Motor neuron (in vitro differentiated cells): ENCODE measurements around the gene PLXNB3. TPM values are rescaled to one million over a fixed set of nuclear protein-coding genes. Genes with fewer than 3 reads are reported as not detected.
A peak's percentile ranks its signal among the peaks of the same experiment; 100 is the strongest.

ENCODE experiments used
- ATAC-seq, 8 experiments: fragments of 200-7000 bp; cut with Tn5 transposase; replicated peaks in 6 of 8; 2 replicates each; pipeline ENCODE4 v1.8.0; 2021; ENCODE audit warnings: mild to moderate bottlenecking in 8 of 8, moderate library complexity in 8 of 8
- H3K27ac ChIP-seq, 2 donors: fragments of 250-450 bp; sonication (Bioruptor Pico); 2 replicates each; pipeline ENCODE4 v1.9.0; 2021; ENCODE audit warnings: antibody characterized with exemption in 2 of 2, mild to moderate bottlenecking in 2 of 2, moderate library complexity in 1 of 2
- H3K4me1 ChIP-seq, 2 donors: fragments of 250-450 bp; sonication (Bioruptor Pico); replicated peaks in 1 of 2; 2 replicates each; pipeline ENCODE4 v1.6.1; 2021; ENCODE audit warnings: antibody characterized with exemption in 2 of 2, mild to moderate bottlenecking in 2 of 2, moderate library complexity in 1 of 2
- H3K4me3 ChIP-seq, 5 donors: fragments of 250-450 bp; sonication (Bioruptor Pico); 2 replicates each; pipeline ENCODE4 v1.9.0; 2021; ENCODE audit warnings: antibody characterized with exemption in 5 of 5, mild to moderate bottlenecking in 5 of 5, moderate library complexity in 4 of 5
- WGBS, 10 experiments: fragments of 450-650 bp; shearing (Covaris generic); methylation state at CpG; one replicate each; pipeline ENCODE4 v1.0.0; 2022; 5-methylcytosine and 5-hydroxymethylcytosine counted together
- in situ Hi-C, 9 experiments: fragments of 400-800 bp; cut with MboI; loops; one replicate each; pipeline ENCODE4 v1.15.0; 2021; ENCODE audit warnings: low sequenced_read_pairs in 9 of 9, low pct_unique_long_range_greater_than_20kb in 2 of 9; ENCODE audit not compliant: unreplicated experiment in 9 of 9
- total RNA-seq, 8 experiments: library from RNA; unstranded; fragments of 300-600 nt; gene quantifications; 2 replicates each; pipeline versions ENCODE4 v1.2.3 to v1.2.4, GENCODE V29; 2022

Gene PLXNB3
- total RNA-seq, 8 experiments from 2014 or later: 0.62 to 4.3 (median 1.2) TPM

DNA sequence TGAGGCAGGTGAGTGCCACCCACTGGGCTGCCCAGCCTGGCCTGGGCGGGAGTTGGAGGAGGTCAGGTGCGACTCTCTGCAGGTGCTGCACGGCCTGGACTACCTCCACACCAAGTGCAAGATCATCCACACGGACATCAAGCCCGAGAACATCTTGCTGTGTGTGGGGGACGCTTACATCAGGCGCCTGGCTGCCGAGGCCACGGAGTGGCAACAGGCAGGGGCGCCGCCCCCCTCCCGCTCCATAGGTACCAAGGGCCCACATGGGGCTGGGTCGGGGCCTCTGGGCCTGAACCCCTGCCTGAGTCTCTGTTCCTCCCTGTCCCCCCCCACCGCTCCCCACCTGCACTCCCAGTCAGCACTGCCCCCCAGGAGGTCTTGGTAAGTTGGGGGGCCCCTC is 18.8 kb downstream of the PLXNB3 start:
- no CpG with 5 or more reads among the region's 14 CpGs for WGBS, 10 experiments
- no peak overlapping the region for H3K27ac ChIP-seq
- H3K4me1 ChIP-seq: peaks cover 8 to 22% of the 10 kb centered on the region in 2 donors
- ATAC-seq: no peak
- no peak overlapping the region for H3K4me3 ChIP-seq
- in situ Hi-C loops: no loop called here

DNA sequence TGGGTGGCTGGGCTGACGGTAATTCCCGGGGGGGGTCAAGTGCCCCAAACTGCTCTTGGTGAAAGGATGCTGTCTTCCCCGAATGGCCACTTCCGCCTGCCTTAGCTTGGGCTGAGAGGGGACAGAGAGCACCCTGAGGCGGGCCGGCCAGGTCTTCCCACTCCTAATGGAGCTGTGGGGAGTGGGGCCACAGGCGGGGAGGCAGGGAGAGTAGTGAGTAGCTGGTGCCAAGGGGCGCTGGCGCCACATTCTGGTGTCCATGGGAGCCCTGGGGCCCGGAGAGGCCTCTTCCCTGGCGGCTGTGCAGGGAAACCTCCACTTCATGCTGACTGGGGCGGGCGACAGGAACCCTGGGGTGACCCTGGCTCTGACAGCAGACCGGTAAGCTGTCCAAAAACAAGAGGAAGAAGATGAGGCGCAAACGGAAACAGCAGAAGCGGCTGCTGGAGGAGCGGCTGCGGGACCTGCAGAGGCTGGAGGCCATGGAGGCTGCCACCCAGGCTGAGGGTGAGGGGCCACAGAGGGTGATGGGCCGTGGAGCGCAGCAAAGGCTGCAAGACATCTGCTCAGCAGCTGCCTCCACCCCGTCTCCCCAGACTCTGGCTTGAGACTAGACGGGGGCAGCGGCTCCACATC is 19.4 kb downstream of the PLXNB3 start:
- in situ Hi-C loops: no loop called here
- Histone ChIP-seq H3K4me1 (peaks cover 8 to 22% of the 10 kb centered on the region in 2 donors), H3K4me3 (no peak overlapping the region), H3K27ac (no peak overlapping the region)
- ATAC-seq: no peak
- WGBS, 10 experiments: no CpG with 5 or more reads among the region's 24 CpGs

DNA sequence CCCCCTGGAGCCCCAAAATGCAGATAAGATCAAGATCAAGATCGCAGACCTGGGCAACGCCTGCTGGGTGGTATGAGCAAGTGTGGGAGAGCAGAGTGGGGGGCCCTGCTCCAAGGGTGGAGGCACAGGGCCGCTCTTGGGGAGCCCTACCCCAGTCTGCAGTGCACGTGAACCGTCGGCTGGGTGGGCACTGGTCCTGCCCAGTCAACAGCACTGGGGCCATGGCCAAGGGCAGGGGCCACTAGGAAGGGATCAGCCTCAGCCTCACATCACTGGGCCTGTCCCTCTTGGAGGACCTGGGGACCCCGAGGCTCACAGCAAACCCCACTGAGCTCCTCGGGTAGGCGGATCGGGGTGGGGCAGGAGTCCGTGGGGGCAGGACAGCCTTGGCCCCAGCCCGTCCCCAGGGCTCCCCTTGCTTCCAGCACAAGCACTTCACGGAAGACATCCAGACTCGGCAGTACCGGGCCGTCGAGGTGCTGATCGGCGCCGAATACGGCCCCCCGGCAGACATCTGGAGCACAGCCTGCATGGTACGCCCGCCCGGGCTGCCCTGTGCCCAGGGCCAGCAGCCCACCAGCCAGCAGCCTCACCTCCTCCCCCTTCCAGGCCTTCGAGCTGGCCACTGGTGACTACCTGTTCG is 20.4 kb downstream of the PLXNB3 start:
- in situ Hi-C loops: no loop called here
- 61% methylated on average over 6 of the region's 27 CpGs; no CpG with 5 or more reads in 9 of the 10 experiments for WGBS, 10 experiments
- Histone ChIP-seq H3K4me3 (no peak overlapping the region), H3K4me1 (peaks cover 7 to 22% of the 10 kb centered on the region in 2 donors), H3K27ac (no peak overlapping the region)
- no peak for ATAC-seq

- peaks cover 0 to 2% of the 10 kb centered on the region in 2 donors for H3K4me1 ChIP-seq
- no peak overlapping the region for H3K27ac ChIP-seq
- ATAC-seq: peak in 2 of 8 experiments; percentile 52 to 65
- WGBS, 10 experiments: 56% methylated on average over 4 of the region's 15 CpGs; no CpG with 5 or more reads in 9 of the 10 experiments
- no peak overlapping the region for H3K4me3 ChIP-seq
- in situ Hi-C loops: no loop called here
These were observed 22.6 kb downstream of the PLXNB3 start for GRCh38 chrX:153786669-153787068.

DNA sequence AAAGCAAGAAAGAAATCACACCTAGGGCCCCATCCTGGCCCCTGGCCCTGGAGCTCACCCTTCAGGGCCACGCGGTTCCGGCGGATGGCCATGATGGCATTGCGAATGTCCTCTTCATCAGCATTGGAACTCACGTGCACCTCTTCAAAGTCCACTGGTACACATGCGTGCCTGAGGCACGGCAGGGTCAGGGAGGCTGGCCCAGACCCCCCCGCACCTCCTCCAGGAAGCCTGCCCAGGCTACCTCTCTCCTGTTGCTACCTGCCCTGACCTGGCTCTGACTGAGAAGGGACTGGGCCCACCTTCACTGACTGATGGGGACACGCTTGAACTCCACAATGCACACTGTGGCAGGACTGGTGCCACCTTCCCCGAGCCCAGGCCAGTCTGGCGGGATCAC is 25.6 kb downstream of the PLXNB3 start:
- Histone ChIP-seq H3K27ac (no peak overlapping the region), H3K4me1 (peaks cover 6 to 9% of the 10 kb centered on the region in 2 donors), H3K4me3 (no peak overlapping the region)
- in situ Hi-C loops: no loop called here
- WGBS, 10 experiments: 75 to 87% methylated on average over 2 to 3 of the region's 12 CpGs; no CpG with 5 or more reads in 8 of the 10 experiments
- ATAC-seq: no peak

- Histone ChIP-seq H3K27ac (no peak overlapping the region), H3K4me3 (no peak overlapping the region), H3K4me1 (peaks cover 14 to 17% of the 10 kb centered on the region in 2 donors)
- 20 to 80% (median 80%) methylated on average over 1 to 9 of the region's 17 CpGs; no CpG with 5 or more reads in 5 of the 10 experiments for WGBS, 10 experiments
- in situ Hi-C loops: no loop called here
- no peak for ATAC-seq
These were observed 27.2 kb downstream of the PLXNB3 start for GRCh38 chrX:153791104-153791852.

DNA sequence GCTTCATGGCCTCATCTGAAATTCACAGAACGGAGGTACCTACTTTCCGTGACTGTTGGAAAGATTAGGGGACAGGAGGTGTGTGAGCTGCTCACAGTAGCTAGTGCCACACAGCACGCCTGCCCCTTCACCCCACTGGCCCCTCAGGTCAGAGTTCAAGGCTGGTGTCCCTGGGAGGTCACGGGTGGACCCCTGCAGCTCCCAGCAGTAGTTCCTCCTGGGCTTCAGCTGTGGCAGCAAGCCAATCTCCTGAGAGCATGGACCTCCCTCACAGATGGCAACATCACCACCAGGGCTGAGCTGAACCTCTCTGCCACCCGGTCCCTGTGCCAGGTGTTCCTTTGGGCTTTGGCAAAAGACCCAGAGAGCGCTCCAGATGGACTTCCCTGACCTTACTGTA is 28.3 kb downstream of the PLXNB3 start:
- 64 to 100% (median 79%) methylated on average over 1 to 4 of the region's 6 CpGs; no CpG with 5 or more reads in 7 of the 10 experiments for whole genome bisulfite sequencing, 10 experiments
- in situ Hi-C loops: no loop called here
- Histone ChIP-seq H3K4me3 (peak overlapping the region in 1 of 5 donors; percentile 99), H3K4me1 (peaks cover 14 to 21% of the 10 kb centered on the region in 2 donors), H3K27ac (no peak overlapping the region)
- ATAC-seq: no peak

DNA sequence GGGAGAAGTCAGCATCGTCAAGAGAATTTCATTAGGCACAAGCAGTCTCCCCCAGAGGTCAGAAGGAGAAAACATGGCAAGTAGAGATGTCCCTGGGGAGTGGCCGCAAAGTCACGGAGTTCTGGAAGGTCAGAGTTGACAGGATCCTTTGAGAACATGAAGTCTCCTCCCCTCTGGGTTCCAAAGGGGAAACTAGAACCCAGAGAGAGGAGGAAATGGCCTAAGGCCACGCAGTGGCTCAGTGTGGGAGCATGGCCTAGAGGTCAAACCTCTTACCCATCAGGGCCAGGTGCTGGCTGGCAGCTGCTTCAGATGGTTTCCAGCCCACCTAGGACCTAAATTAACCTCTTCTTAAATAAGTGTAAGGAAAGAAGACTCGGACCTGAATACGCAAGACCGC is 29.2 kb downstream of the PLXNB3 start:
- in situ Hi-C loops: no loop called here
- peak in 1 of 8 experiments; percentile 1 for ATAC-seq
- H3K4me1 ChIP-seq: peaks cover 14 to 21% of the 10 kb centered on the region in 2 donors
- peak overlapping the region; percentile 99 to 100 for H3K27ac ChIP-seq
- WGBS, 10 experiments: 0 to 25% methylated on average over 1 to 4 of the region's 7 CpGs; no CpG with 5 or more reads in 8 of the 10 experiments
- peak overlapping the region; percentile 89 to 99 (median 95) for H3K4me3 ChIP-seq

DNA sequence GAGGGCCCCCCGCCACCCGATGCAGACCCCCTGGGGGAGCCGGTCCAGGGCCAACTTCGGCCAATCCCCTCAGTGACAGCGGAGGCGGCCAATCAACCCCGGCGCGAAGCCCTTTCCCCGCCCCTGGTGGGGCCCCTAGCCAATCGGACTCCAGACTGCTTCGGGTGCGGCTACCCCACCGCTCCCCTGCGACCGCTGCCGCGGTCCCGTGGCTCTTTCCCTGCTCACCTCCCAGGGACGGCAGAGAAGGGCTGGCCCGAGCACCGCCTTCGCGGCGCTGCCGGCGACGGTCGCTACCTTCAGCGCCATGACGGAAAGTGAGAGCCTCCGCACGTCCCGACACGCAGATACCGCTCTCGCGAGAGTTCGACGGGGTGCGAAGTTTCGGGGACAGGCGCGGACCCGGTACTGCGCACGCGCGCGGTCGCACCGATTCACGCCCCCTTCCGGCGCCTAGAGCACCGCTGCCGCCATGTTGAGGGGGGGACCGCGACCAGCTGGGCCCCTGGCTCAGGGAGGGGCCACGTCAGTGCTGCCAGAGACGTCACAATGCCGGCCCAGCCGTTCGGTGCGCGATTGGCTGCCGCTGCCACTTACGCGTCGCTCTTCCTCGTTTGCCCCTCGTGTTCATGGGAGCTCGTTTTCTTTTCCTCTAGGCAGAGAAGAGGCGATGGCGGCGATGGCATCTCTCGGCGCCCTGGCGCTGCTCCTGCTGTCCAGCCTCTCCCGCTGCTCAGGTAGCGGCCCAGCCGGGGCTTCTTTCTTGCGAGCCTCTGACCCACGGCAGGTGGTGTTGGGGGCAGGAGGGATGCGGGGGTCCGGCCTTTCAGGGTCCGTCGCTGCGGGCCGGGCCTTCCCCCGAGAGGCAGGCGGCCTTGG is 30.2 kb downstream of the PLXNB3 start, which contains the start of the genes IDH3G and SSR4:
IDH3G (minus strand) TSS at position 358 of the 879 bp plus-strand sequence; CDS start at position 309, 49 bp downstream.
SSR4 (plus strand) TSS at position 651 of the 879 bp plus-strand sequence; CDS start at position 671, 20 bp downstream.
- H3K27ac ChIP-seq: peak within 1 kb of the TSS; percentile 99 to 100
- H3K4me3 ChIP-seq: peak within 1 kb of the TSS; percentile 89 to 99 (median 95)
- in situ Hi-C loops: no loop called here
- peak; percentile 83 to 93 (median 90) for ATAC-seq
- 0% methylated on average over 3 of the region's 92 CpGs; no CpG with 5 or more reads in 9 of the 10 experiments for WGBS, 10 experiments
- peaks cover 14 to 21% of the 10 kb centered on the region in 2 donors for H3K4me1 ChIP-seq

DNA sequence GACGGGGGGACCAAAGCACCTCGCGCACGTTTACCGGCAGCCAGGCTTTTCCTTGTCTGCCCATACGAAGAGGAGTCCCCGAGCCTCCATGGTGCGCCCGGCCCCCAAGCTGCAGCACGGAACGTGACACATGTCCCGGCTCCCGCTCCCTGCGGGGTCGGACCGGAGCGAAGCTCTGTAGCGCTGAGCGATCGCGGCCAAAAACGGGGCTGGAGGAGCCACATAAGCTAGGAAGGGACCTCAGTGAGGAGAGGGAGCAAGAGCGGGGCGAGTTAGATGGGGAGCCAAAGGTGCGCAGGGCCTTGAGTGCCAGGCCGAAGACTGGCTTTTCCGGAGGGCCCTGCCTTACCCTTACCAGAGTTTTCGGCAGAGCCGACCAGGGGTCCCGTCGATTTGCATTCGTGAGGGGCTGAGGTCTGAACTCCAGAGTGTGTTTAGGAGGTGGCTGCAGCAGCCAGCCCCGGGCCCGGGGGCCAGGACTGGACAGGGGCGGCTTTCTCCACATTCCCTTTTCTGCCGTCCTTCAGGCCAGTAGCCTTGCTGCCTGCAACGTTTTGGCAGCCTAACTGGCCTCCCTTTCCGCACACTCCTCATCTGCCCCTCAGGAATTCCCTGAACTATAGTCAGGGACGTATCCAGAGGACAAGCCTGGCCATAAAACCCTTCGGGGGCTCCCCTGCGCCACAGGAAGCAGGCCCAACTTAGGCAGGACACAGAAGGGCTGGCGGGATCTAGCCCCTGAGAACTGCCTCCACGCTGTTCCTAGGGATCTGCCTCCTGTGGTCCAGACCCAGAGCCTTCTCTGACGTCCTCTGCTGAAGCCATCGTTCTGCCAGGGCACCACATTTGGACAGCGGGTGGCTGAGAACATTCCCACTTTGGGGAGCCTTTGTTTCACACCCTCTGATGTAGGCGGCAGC is 31.1 kb downstream of the PLXNB3 start:
- 0 to 60% (median 8%) methylated on average over 1 to 21 of the region's 47 CpGs; no CpG with 5 or more reads in 6 of the 10 experiments for WGBS, 10 experiments
- in situ Hi-C loops: no loop called here
- Histone ChIP-seq H3K27ac (peak overlapping the region; percentile 94 to 100), H3K4me1 (peaks cover 14 to 21% of the 10 kb centered on the region in 2 donors), H3K4me3 (peak overlapping the region; percentile 89 to 99 (median 95))
- peak in 4 of 8 experiments; percentile 0 to 10 (median 4) for ATAC-seq

DNA sequence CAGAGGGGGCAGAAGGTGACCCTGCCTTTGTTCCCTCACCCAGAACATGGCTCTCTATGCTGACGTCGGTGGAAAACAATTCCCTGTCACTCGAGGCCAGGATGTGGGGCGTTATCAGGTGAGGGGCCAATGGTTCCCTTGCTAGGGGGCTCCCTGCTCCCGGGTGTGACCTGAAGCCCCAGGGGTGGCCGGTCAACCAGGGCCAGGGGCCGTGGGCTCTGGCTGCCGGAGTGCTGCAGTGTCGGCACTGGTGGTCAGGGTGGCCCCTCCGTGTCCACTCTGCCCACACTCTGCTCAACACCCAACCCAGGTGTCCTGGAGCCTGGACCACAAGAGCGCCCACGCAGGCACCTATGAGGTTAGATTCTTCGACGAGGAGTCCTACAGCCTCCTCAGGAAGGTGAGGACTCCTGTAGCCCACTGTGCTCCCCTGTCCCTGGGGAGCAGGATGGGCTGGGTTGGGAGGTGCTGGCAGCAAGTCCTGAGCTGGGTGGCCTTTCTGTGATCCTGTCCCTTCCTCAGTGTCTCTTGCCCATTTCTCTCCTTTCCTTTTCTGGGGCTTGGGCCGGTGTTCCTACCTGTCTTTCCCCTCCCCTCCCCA is 33.5 kb downstream of the PLXNB3 start:
- Histone ChIP-seq H3K4me1 (peaks cover 14 to 18% of the 10 kb centered on the region in 2 donors), H3K4me3 (no peak overlapping the region), H3K27ac (no peak overlapping the region)
- 53% methylated on average over 8 of the region's 15 CpGs; no CpG with 5 or more reads in 9 of the 10 experiments for WGBS, 10 experiments
- ATAC-seq: no peak
- in situ Hi-C loops: no loop called here
